GM18517 (cell line): ENCODE results near the gene TCAP.

Source experiments
- ATAC-seq: cut with Tn5 transposase; IDR thresholded peaks from one replicate; pipeline ENCODE4 v1.9.1; 2021; ENCODE audit warnings: mild to moderate bottlenecking, moderate library complexity; ENCODE audit not compliant: unreplicated experiment

The TCAP gene

GRCh38 chr17:39648616-39649366 is 16.4 kb upstream of the TCAP start:
- no peak for ATAC-seq

GRCh38 chr17:39650121-39650579 is 15.0 kb upstream of the TCAP start:
- no peak for ATAC-seq

- no peak for ATAC-seq
Observed at GRCh38 chr17:39651923-39652586, 13.1 kb upstream of the TCAP start.

GRCh38 chr17:39652587-39653315 is 12.4 kb upstream of the TCAP start:
- ATAC-seq: no peak

GRCh38 chr17:39653316-39653661 is 11.9 kb upstream of the TCAP start:
- ATAC-seq: no peak

- no peak for ATAC-seq
Observed at GRCh38 chr17:39653662-39654331, 11.4 kb upstream of the TCAP start.

- ATAC-seq: no peak
Observed at GRCh38 chr17:39655105-39655504, 10.0 kb upstream of the TCAP start.

- no peak for ATAC-seq
Observed at GRCh38 chr17:39658346-39658745, 6.8 kb upstream of the TCAP start.

- ATAC-seq: no peak
Observed at GRCh38 chr17:39658760-39659159, 6.4 kb upstream of the TCAP start.

- ATAC-seq: no peak
Observed at GRCh38 chr17:39659279-39660010, 5.7 kb upstream of the TCAP start.

GRCh38 chr17:39660011-39660360 is 5.2 kb upstream of the TCAP start:
- ATAC-seq: no peak

GRCh38 chr17:39660397-39661385 is 4.5 kb upstream of the TCAP start:
- ATAC-seq: no peak

- ATAC-seq: no peak
Observed at GRCh38 chr17:39661744-39662541, 3.2 kb upstream of the TCAP start.

GRCh38 chr17:39662551-39663339 is 2.4 kb upstream of the TCAP start:
- ATAC-seq: no peak

- no peak for ATAC-seq
Observed at GRCh38 chr17:39663340-39663687, 1.8 kb upstream of the TCAP start.

GRCh38 chr17:39663688-39664580 is 1.2 kb upstream of the TCAP start:
- no peak for ATAC-seq

- no peak for ATAC-seq
Observed at GRCh38 chr17:39665642-39666224, 584 bp downstream of the TCAP start.
